ENCODE results near the gene PTPRN2. TPM values are rescaled to one million over a fixed set of nuclear protein-coding genes. Genes with fewer than 3 reads are reported as not detected.

Gene PTPRN2
- polyA plus RNA-seq, 1 donor from 2014 or later: 1.6 TPM

GRCh38 chr7:158139499-158139898 lies 448.1 kb downstream of the PTPRN2 start:
- Mint-ChIP-seq H3K27ac (no peak overlapping the region), H3K36me3 (no peaks in the 10 kb centered on the region), H3K27me3 (no peaks in the 10 kb centered on the region), H3K4me1 (peaks cover 0 to 1% (median 0%) of the 10 kb centered on the region in 3 donors), H3K9me3 (peaks cover 0 to 3% (median 1%) of the 10 kb centered on the region in 3 donors), H3K4me3 (no peak overlapping the region)

- Mint-ChIP-seq H3K27ac (no peak overlapping the region), H3K4me1 (peaks cover 0 to 1% (median 0%) of the 10 kb centered on the region in 3 donors), H3K36me3 (no peaks in the 10 kb centered on the region)
Measured at GRCh38 chr7:158138329-158138597, 449.4 kb downstream of the PTPRN2 start.

GRCh38 chr7:158137516-158138328 lies 449.9 kb downstream of the PTPRN2 start:
- Mint-ChIP-seq H3K27ac (no peak overlapping the region), H3K27me3 (no peaks in the 10 kb centered on the region)

More at GRCh38 chr7:158138329-158138597, 449.4 kb downstream of the PTPRN2 start:
- H3K4me3 Mint-ChIP-seq: no peak overlapping the region
- H3K27me3 Mint-ChIP-seq: no peaks in the 10 kb centered on the region
- peaks cover 0 to 3% (median 1%) of the 10 kb centered on the region in 3 donors for H3K9me3 Mint-ChIP-seq

GRCh38 chr7:158135931-158136330 lies 451.7 kb downstream of the PTPRN2 start:
- no peaks in the 10 kb centered on the region for H3K36me3 Mint-ChIP-seq
- H3K27me3 Mint-ChIP-seq: no peaks in the 10 kb centered on the region
- H3K4me1 Mint-ChIP-seq: no peaks in the 10 kb centered on the region
- no peak overlapping the region for H3K4me3 Mint-ChIP-seq
- no peak overlapping the region for H3K27ac Mint-ChIP-seq
- H3K9me3 Mint-ChIP-seq: peaks cover 0 to 1% (median 0%) of the 10 kb centered on the region in 3 donors

More at GRCh38 chr7:158137516-158138328, 449.9 kb downstream of the PTPRN2 start:
- Mint-ChIP-seq H3K9me3 (peaks cover 0 to 1% (median under 1%) of the 10 kb centered on the region in 3 donors), H3K4me1 (peaks cover 0 to 1% (median 0%) of the 10 kb centered on the region in 3 donors), H3K36me3 (no peaks in the 10 kb centered on the region), H3K4me3 (no peak overlapping the region)

- Mint-ChIP-seq H3K9me3 (peaks cover 0 to 1% (median 0%) of the 10 kb centered on the region in 3 donors), H3K4me3 (no peak overlapping the region), H3K36me3 (no peaks in the 10 kb centered on the region), H3K27me3 (no peaks in the 10 kb centered on the region), H3K27ac (no peak overlapping the region), H3K4me1 (no peaks in the 10 kb centered on the region)
Measured at GRCh38 chr7:158134824-158135223, 452.8 kb downstream of the PTPRN2 start.

- no peaks in the 10 kb centered on the region for H3K36me3 Mint-ChIP-seq
- no peak overlapping the region for H3K27ac Mint-ChIP-seq
- H3K27me3 Mint-ChIP-seq: no peaks in the 10 kb centered on the region
- H3K4me3 Mint-ChIP-seq: no peak overlapping the region
- no peaks in the 10 kb centered on the region for H3K4me1 Mint-ChIP-seq
- no peaks in the 10 kb centered on the region for H3K9me3 Mint-ChIP-seq
Measured at GRCh38 chr7:158133515-158134271, 453.9 kb downstream of the PTPRN2 start.

GRCh38 chr7:158133057-158133456 lies 454.6 kb downstream of the PTPRN2 start:
- Mint-ChIP-seq H3K27ac (no peak overlapping the region), H3K4me3 (no peak overlapping the region)

GRCh38 chr7:158130023-158130409 lies 457.6 kb downstream of the PTPRN2 start:
- no peaks in the 10 kb centered on the region for H3K36me3 Mint-ChIP-seq
- no peaks in the 10 kb centered on the region for H3K4me1 Mint-ChIP-seq
- no peak overlapping the region for H3K4me3 Mint-ChIP-seq

More at GRCh38 chr7:158133057-158133456, 454.6 kb downstream of the PTPRN2 start:
- Mint-ChIP-seq H3K9me3 (no peaks in the 10 kb centered on the region), H3K4me1 (no peaks in the 10 kb centered on the region), H3K27me3 (no peaks in the 10 kb centered on the region), H3K36me3 (no peaks in the 10 kb centered on the region)

GRCh38 chr7:158129037-158130022 lies 458.3 kb downstream of the PTPRN2 start:
- H3K9me3 Mint-ChIP-seq: no peaks in the 10 kb centered on the region
- H3K27ac Mint-ChIP-seq: no peak overlapping the region
- no peaks in the 10 kb centered on the region for H3K4me1 Mint-ChIP-seq
- H3K27me3 Mint-ChIP-seq: no peaks in the 10 kb centered on the region
- no peak overlapping the region for H3K4me3 Mint-ChIP-seq
- H3K36me3 Mint-ChIP-seq: no peaks in the 10 kb centered on the region

More at GRCh38 chr7:158130023-158130409, 457.6 kb downstream of the PTPRN2 start:
- Mint-ChIP-seq H3K27ac (no peak overlapping the region), H3K9me3 (no peaks in the 10 kb centered on the region), H3K27me3 (no peaks in the 10 kb centered on the region)

- no peaks in the 10 kb centered on the region for H3K36me3 Mint-ChIP-seq
- no peaks in the 10 kb centered on the region for H3K9me3 Mint-ChIP-seq
- H3K27ac Mint-ChIP-seq: no peak overlapping the region
- H3K4me1 Mint-ChIP-seq: no peaks in the 10 kb centered on the region
- H3K27me3 Mint-ChIP-seq: no peaks in the 10 kb centered on the region
- H3K4me3 Mint-ChIP-seq: no peak overlapping the region
Measured at GRCh38 chr7:158128572-158128971, 459.1 kb downstream of the PTPRN2 start.

GRCh38 chr7:158127241-158127640 lies 460.4 kb downstream of the PTPRN2 start:
- Mint-ChIP-seq H3K4me3 (no peak overlapping the region), H3K36me3 (no peaks in the 10 kb centered on the region), H3K4me1 (no peaks in the 10 kb centered on the region), H3K9me3 (no peaks in the 10 kb centered on the region), H3K27ac (no peak overlapping the region), H3K27me3 (no peaks in the 10 kb centered on the region)

- H3K36me3 Mint-ChIP-seq: no peaks in the 10 kb centered on the region
- no peaks in the 10 kb centered on the region for H3K27me3 Mint-ChIP-seq
- no peak overlapping the region for H3K4me3 Mint-ChIP-seq
- H3K9me3 Mint-ChIP-seq: no peaks in the 10 kb centered on the region
- no peak overlapping the region for H3K27ac Mint-ChIP-seq
- no peaks in the 10 kb centered on the region for H3K4me1 Mint-ChIP-seq
Measured at GRCh38 chr7:158126661-158127060, 461.0 kb downstream of the PTPRN2 start.

GRCh38 chr7:158125721-158126120 lies 461.9 kb downstream of the PTPRN2 start:
- H3K36me3 Mint-ChIP-seq: no peaks in the 10 kb centered on the region
- H3K9me3 Mint-ChIP-seq: peaks cover 0 to 3% (median 1%) of the 10 kb centered on the region in 3 donors
- H3K27ac Mint-ChIP-seq: no peak overlapping the region
- no peak overlapping the region for H3K4me3 Mint-ChIP-seq
- no peaks in the 10 kb centered on the region for H3K27me3 Mint-ChIP-seq
- H3K4me1 Mint-ChIP-seq: no peaks in the 10 kb centered on the region

- Mint-ChIP-seq H3K4me1 (no peaks in the 10 kb centered on the region), H3K9me3 (peaks cover under 1 to 3% (median 2%) of the 10 kb centered on the region in 3 donors), H3K4me3 (no peak overlapping the region), H3K36me3 (no peaks in the 10 kb centered on the region), H3K27ac (no peak overlapping the region), H3K27me3 (no peaks in the 10 kb centered on the region)
Measured at GRCh38 chr7:158125091-158125490, 462.5 kb downstream of the PTPRN2 start.
